Endothelial cell of umbilical vein (primary cell): Measurements from ENCODE around the gene HDAC9. TPM values are rescaled to one million over a fixed set of nuclear protein-coding genes. Genes with fewer than 3 reads are reported as not detected.

ENCODE experiments used
- BruUV-seq: library from RNA; stranded (reverse); fragments of 400-500 nt; replicated peaks from 2 replicates; lab custom pipeline; 2021; lab: Mats Ljungman, UMichigan
- CTCF ChIA-PET: fragments of 300-600, 350-600 bp; sonication (Branson Sonifier 250); formaldehyde crosslinking; loops from one replicate; lab custom pipeline; 2021; ENCODE audit warnings: antibody characterized with exemption, inconsistent platforms; lab: Charles Lee
- POLR2A ChIA-PET: fragments of 300-600, 350-600 bp; sonication (Branson Sonifier 250); formaldehyde crosslinking; loops from one replicate; lab custom pipeline; 2021; ENCODE audit warnings: antibody characterized with exemption, inconsistent platforms; lab: Charles Lee
- DNase-seq: peaks from one replicate; pipeline ENCODE4 v3.0.0-alpha.2; 2011; ENCODE audit warnings: low read depth, low spot score
- FAIRE-seq: peaks from 2 replicates; lab custom pipeline; 2011; peaks lifted over from hg19 to GRCh38; lab: Jason Lieb, UNC
- H2AFZ ChIP-seq: 2 replicates; pipeline ENCODE4 v1.6.0; 2012; ENCODE audit warnings: low read depth, low read length, control low read depth, inconsistent platforms
- H3K27ac ChIP-seq: 2 replicates; pipeline ENCODE4 v1.5.1; 2011; ENCODE audit warnings: low read depth, mild to moderate bottlenecking, control low read depth, low read length, moderate library complexity; ENCODE audit not compliant: insufficient read depth
- H3K27me3 ChIP-seq, 2 experiments: 2 replicates each; pipeline versions ENCODE4 v1.6.0 to v1.6.1; 2011; ENCODE audit warnings: low read length in 2 of 2, mixed read lengths in 1 of 2; ENCODE audit not compliant: control insufficient read depth in 2 of 2, insufficient read depth in 2 of 2
- H3K36me3 ChIP-seq, 2 experiments: 2 replicates in 1 of 2; 3 replicates in 1 of 2; pipeline ENCODE4 v1.5.1; 2011; ENCODE audit warnings: low read length in 2 of 2, mild to moderate bottlenecking in 1 of 2, moderate library complexity in 1 of 2; ENCODE audit not compliant: control insufficient read depth in 2 of 2, insufficient read depth in 2 of 2; ENCODE audit errors: extremely low read depth in 1 of 2
- H3K4me1 ChIP-seq: 3 replicates; pipeline ENCODE4 v1.5.1; 2011; ENCODE audit warnings: mild to moderate bottlenecking, low read length; ENCODE audit not compliant: control insufficient read depth, insufficient read depth; ENCODE audit errors: extremely low read depth
- H3K4me2 ChIP-seq: 2 replicates; pipeline ENCODE4 v1.6.1; 2011; ENCODE audit warnings: low read length, control low read depth, mixed read lengths; ENCODE audit not compliant: insufficient read depth
- H3K4me3 ChIP-seq, 3 experiments: fragments of 200-600 bp in 1 of 3; sonication (generic), shearing (Covaris generic) in 1 of 3; replicated peaks in 1 of 3; 2 replicates each; pipeline ENCODE4 v1.5.1; 2011 to 2016; ENCODE audit warnings: control low read depth in 3 of 3, low read length in 3 of 3, mild to moderate bottlenecking in 2 of 3, inconsistent platforms in 1 of 3, low read depth in 1 of 3, moderate library complexity in 1 of 3; ENCODE audit not compliant: insufficient read depth in 1 of 3
- H3K79me2 ChIP-seq: 2 replicates; pipeline ENCODE4 v1.6.0; 2012; ENCODE audit warnings: low read length, inconsistent platforms; ENCODE audit not compliant: control insufficient read depth, insufficient read depth
- H3K9ac ChIP-seq: replicated peaks from 2 replicates; pipeline ENCODE3; 2011; ENCODE audit warnings: low read length, control low read depth; ENCODE audit not compliant: insufficient read depth; ENCODE audit errors: extremely low read depth
- H3K9me1 ChIP-seq: replicated peaks from 3 replicates; pipeline ENCODE4 v1.6.0; 2011; ENCODE audit warnings: mild to moderate bottlenecking, low read length; ENCODE audit not compliant: control insufficient read depth, insufficient read depth; ENCODE audit errors: extremely low read depth
- H3K9me3 ChIP-seq: replicated peaks from 2 replicates; pipeline ENCODE4 v1.5.1; 2012; ENCODE audit warnings: low read length, inconsistent platforms; ENCODE audit not compliant: control insufficient read depth, insufficient read depth
- H4K20me1 ChIP-seq: replicated peaks from 2 replicates; pipeline ENCODE3; 2011; ENCODE audit warnings: mild to moderate bottlenecking, low read length; ENCODE audit not compliant: control insufficient read depth, insufficient read depth; ENCODE audit errors: extremely low read depth
- CTCF ChIP-seq, 2 donors: IDR thresholded peaks; 1 replicate in 1 of 2; 2 replicates in 1 of 2; pipeline ENCODE4 v1.5.1; 2011; ENCODE audit warnings: low read length in 2 of 2, mild to moderate bottlenecking in 2 of 2, moderate library complexity in 2 of 2, control low read depth in 1 of 2, inconsistent platforms in 1 of 2, low read depth in 1 of 2; ENCODE audit not compliant: insufficient read depth in 1 of 2; ENCODE audit errors: extremely low read depth in 1 of 2
- EZH2 ChIP-seq: IDR thresholded peaks from 2 replicates; pipeline ENCODE4 v1.6.1; 2012; ENCODE audit warnings: borderline replicate concordance, low read depth, mild to moderate bottlenecking, moderate library complexity, low read length, inconsistent platforms; ENCODE audit not compliant: severe bottlenecking
- FOS ChIP-seq: IDR thresholded peaks from 2 replicates; pipeline ENCODE4 v1.6.1; 2011; ENCODE audit warnings: mild to moderate bottlenecking, low read length, moderate library complexity, borderline replicate concordance; ENCODE audit not compliant: insufficient read depth
- GATA2 ChIP-seq: IDR thresholded peaks from 2 replicates; pipeline ENCODE4 v1.7.0; 2011; ENCODE audit warnings: low read depth, mild to moderate bottlenecking, moderate library complexity, mixed read lengths, low read length; ENCODE audit not compliant: insufficient read length, insufficient read depth
- JUN ChIP-seq: IDR thresholded peaks from 2 replicates; pipeline ENCODE4 v1.6.1; 2011; ENCODE audit warnings: borderline replicate concordance, low read depth; ENCODE audit not compliant: insufficient read length, insufficient read depth
- MAX ChIP-seq: IDR thresholded peaks from 2 replicates; pipeline ENCODE4 v1.6.1; 2011; ENCODE audit not compliant: insufficient read depth, insufficient read length
- MYC ChIP-seq: IDR thresholded peaks from one replicate; pipeline ENCODE4 v1.6.1; 2011; ENCODE audit warnings: mild to moderate bottlenecking, low read depth, low read length
- POLR2A ChIP-seq: IDR thresholded peaks from 2 replicates; pipeline ENCODE4 v1.6.1; 2012; ENCODE audit warnings: low read depth, mild to moderate bottlenecking, control low read depth, low read length
- POLR2AphosphoS5 ChIP-seq: IDR thresholded peaks from 2 replicates; pipeline ENCODE4 v1.6.1; 2012; ENCODE audit warnings: low read depth, mild to moderate bottlenecking, control low read depth, low read length, moderate library complexity; ENCODE audit not compliant: insufficient read depth
- dilution Hi-C: fragments of 300-500 bp; cut with MboI; formaldehyde crosslinking; loops from one replicate; pipeline ENCODE4 v1.15.0; 2019; ENCODE audit warnings: low sequenced_read_pairs; ENCODE audit not compliant: extremely low pct_ligation_motif_present
- intact Hi-C: fragments of 100-400 bp; cut with micrococcal nuclease; formaldehyde crosslinking; loops from one replicate; pipeline ENCODE4 v1.10.0; 2022
- polyA plus RNA-seq, 4 experiments: library from polyadenylated mRNA; depleted of rRNA in 3 of 4; stranded (reverse) in 3 of 4; unstranded in 1 of 4; fragments of >200 nt; gene quantifications; 2 replicates each; pipeline versions ENCODE4 v1.2.1 to v1.2.3, GENCODE V29; 2011 to 2012; ENCODE audit warnings: missing spikeins in 1 of 4
- total RNA-seq: library from RNA; stranded (reverse); gene quantifications from 2 replicates; pipeline ENCODE4 v1.2.3, GENCODE V29; 2021

The HDAC9 gene
- total and polyA plus RNA-seq, 2 donors (not counting 3 experiments of a cell fraction or from before 2014, with no cell fraction given), result 1.8 to 11.6 TPM

- BruUV-seq, result no TSS peak
- Histone ChIP-seq H3K4me2 (no peak overlapping the region), H3K9me1 (no peaks in the 10 kb centered on the region), H3K27ac (no peak overlapping the region), H4K20me1 (no peaks in the 10 kb centered on the region), H3K4me3 (no peak overlapping the region), H3K9ac (no peak overlapping the region), H3K4me1 (no peaks in the 10 kb centered on the region), H3K36me3 (no peaks in the 10 kb centered on the region), H2AFZ (no peak overlapping the region), H3K9me3 (no peaks in the 10 kb centered on the region), H3K27me3 (no peaks in the 10 kb centered on the region), H3K79me2 (no peaks in the 10 kb centered on the region)
- intact Hi-C loops (no loop called here), dilution Hi-C loops (no loop called here)
- no peak for FAIRE-seq
- POLR2A ChIA-PET, result no interaction called here
- CTCF ChIA-PET, result no interaction called here
- no peak for TF ChIP-seq FOS
- no peak for TF ChIP-seq JUN
- TF ChIP-seq GATA2, result no peak
- no peak for TF ChIP-seq POLR2AphosphoS5
- TF ChIP-seq CTCF (IDR thresholded peaks at IDR 0.05; ENCODE audit: extremely low read depth in 1 of 2, insufficient read depth in 1 of 2, low read depth in 1 of 2, low read length in 2 of 2), result no peak
- no peak for TF ChIP-seq POLR2A
- TF ChIP-seq MAX, result no peak
- TF ChIP-seq MYC, result no peak
- no peak for TF ChIP-seq EZH2
- no peak for DNase-seq
These were observed 504.9 kb downstream of the HDAC9 start for GRCh38 chr7:19000410-19000809.
